Measurements from ENCODE around the gene AMER3.

The AMER3 gene

DNA sequence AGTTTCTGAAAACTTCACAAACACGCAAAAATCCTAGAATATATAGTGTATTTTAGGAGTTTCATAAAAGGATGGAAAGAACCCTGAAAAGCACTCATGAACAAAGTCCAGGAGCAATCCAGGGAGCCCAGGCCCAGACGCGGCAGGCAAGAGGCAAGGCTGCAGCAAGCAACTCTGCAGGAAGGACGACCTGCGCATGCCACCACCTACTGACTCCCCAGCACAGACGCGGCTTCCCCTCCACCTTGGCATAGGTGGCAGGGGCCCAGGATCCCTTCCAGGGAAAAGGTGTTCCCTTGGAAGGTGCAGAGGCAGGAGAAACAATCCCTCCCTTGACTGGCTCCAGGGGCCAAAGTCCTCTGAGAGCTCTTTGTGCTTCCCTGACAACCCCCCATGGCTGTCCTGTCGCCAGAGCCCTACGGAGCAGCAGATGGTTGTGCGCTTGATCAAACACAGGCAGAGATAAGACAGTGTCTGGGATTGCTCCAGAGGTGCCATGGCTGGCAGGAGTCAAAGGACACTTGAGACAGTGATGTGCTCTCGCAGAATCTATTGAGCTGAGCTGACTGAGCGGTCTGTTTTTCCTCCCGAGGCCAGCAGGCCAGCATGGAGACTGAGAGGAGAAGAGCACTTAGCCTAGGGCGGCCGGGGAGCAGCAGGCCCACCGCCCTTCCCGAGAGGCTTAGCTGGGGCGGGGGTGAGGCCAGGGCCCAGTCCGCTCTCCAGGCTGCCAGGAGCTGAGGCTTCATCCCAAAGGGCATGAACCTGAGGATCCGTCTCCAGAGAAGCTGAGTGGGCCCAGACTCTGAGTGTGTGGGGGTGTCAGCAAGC is 10.8 kb upstream of the AMER3 start:
- TF ChIP-seq TAF1 (IDR thresholded peaks at IDR 0.05; ENCODE audit: borderline replicate concordance, insufficient read depth, low read length): no peak
- TF ChIP-seq FOXP2 (optimal IDR thresholded peaks at IDR 0.05; ENCODE audit: borderline replicate concordance, extremely low read depth, extremely low read length, insufficient read depth): no peak
- TF ChIP-seq, protein P1, sequence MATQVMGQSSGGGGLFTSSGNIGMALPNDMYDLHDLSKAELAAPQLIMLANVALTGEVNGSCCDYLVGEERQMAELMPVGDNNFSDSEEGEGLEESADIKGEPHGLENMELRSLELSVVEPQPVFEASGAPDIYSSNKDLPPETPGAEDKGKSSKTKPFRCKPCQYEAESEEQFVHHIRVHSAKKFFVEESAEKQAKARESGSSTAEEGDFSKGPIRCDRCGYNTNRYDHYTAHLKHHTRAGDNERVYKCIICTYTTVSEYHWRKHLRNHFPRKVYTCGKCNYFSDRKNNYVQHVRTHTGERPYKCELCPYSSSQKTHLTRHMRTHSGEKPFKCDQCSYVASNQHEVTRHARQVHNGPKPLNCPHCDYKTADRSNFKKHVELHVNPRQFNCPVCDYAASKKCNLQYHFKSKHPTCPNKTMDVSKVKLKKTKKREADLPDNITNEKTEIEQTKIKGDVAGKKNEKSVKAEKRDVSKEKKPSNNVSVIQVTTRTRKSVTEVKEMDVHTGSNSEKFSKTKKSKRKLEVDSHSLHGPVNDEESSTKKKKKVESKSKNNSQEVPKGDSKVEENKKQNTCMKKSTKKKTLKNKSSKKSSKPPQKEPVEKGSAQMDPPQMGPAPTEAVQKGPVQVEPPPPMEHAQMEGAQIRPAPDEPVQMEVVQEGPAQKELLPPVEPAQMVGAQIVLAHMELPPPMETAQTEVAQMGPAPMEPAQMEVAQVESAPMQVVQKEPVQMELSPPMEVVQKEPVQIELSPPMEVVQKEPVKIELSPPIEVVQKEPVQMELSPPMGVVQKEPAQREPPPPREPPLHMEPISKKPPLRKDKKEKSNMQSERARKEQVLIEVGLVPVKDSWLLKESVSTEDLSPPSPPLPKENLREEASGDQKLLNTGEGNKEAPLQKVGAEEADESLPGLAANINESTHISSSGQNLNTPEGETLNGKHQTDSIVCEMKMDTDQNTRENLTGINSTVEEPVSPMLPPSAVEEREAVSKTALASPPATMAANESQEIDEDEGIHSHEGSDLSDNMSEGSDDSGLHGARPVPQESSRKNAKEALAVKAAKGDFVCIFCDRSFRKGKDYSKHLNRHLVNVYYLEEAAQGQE (IDR thresholded peaks at IDR 0.05; ENCODE audit: insufficient read depth in 1 of 2, low read depth in 2 of 2, low read length in 2 of 2): no peak
- no peak for TF ChIP-seq POLR2AphosphoS5 (IDR thresholded peaks at IDR 0.05; ENCODE audit: low read depth, low read length)
- no peak for TF ChIP-seq SIN3A (IDR thresholded peaks at IDR 0.05; ENCODE audit: borderline replicate concordance, insufficient read depth, low read length)

DNA sequence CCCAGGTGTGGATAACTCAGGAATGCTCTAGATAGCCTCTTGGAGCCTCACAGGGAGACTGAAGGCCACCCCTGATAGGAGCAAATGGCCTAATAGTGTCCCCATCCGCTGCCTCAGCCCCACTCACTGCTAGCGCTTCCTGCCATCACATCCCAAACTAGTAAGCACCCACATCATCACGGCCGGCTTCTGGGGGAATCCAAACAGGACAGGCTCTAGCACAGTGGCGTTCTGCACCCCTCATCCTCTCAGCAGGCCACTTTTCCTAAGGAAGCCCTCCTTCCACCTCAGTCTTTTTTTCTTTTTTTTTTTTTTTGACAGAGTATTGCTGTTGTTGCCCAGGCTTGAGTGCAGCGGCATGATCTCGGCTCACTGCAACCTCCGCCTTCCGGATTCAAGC is 6.3 kb upstream of the AMER3 start:
- TF ChIP-seq POLR2AphosphoS5 (IDR thresholded peaks at IDR 0.05; ENCODE audit: low read depth, low read length): no peak
- TF ChIP-seq, protein P1 (IDR thresholded peaks at IDR 0.05; ENCODE audit: insufficient read depth in 1 of 2, low read depth in 2 of 2, low read length in 2 of 2): no peak
- no peak for TF ChIP-seq TAF1 (IDR thresholded peaks at IDR 0.05; ENCODE audit: borderline replicate concordance, insufficient read depth, low read length)
- TF ChIP-seq FOXP2 (optimal IDR thresholded peaks at IDR 0.05; ENCODE audit: borderline replicate concordance, extremely low read depth, extremely low read length, insufficient read depth): no peak
- no peak for TF ChIP-seq SIN3A (IDR thresholded peaks at IDR 0.05; ENCODE audit: borderline replicate concordance, insufficient read depth, low read length)

DNA sequence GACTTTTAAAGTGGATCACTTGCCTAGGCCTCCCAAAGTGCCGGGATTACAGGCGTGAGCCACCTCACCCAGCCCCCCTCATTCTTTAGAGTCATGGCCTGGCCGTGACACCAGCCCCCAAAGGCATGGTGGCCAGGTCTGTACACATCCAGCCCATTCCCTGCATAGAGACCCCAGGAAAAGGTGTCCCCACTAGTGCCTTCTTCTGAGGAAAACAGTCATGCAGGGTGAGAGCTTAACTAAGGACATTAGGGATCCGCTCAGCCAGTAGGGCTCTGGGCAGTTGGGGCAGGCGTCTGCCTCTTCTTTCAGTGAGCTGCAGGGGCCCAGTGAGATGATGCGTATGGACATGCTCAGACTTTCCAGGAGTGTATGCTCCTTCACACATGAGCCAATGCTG is 5.7 kb upstream of the AMER3 start:
- TF ChIP-seq, protein P1 (IDR thresholded peaks at IDR 0.05; ENCODE audit: insufficient read depth in 1 of 2, low read depth in 2 of 2, low read length in 2 of 2): no peak
- TF ChIP-seq POLR2AphosphoS5 (IDR thresholded peaks at IDR 0.05; ENCODE audit: low read depth, low read length): no peak
- TF ChIP-seq FOXP2 (optimal IDR thresholded peaks at IDR 0.05; ENCODE audit: borderline replicate concordance, extremely low read depth, extremely low read length, insufficient read depth): no peak
- no peak for TF ChIP-seq TAF1 (IDR thresholded peaks at IDR 0.05; ENCODE audit: borderline replicate concordance, insufficient read depth, low read length)
- no peak for TF ChIP-seq SIN3A (IDR thresholded peaks at IDR 0.05; ENCODE audit: borderline replicate concordance, insufficient read depth, low read length)

DNA sequence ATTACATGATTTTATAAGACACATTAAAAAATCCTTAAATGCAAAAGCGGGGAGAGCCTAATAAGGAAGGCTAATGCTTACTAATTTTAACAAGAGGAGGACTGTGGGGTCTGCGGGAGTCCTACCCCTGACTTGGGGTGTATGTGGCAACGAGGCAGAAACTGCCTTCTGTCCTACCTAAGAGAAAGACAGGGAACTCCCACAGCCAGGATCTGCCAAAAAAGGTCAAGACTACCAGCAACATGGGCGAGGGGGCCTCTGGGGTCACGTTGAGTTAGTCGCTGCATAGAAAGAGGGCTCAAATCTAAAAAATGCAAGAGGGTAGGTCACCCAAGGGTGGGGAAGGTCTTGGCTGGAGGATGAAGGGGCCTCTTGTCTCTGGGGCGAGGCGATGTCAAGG is 529 bp upstream of the AMER3 start:
- TF ChIP-seq TAF1 (IDR thresholded peaks at IDR 0.05; ENCODE audit: borderline replicate concordance, insufficient read depth, low read length) (no peak), POLR2AphosphoS5 (IDR thresholded peaks at IDR 0.05; ENCODE audit: low read depth, low read length) (no peak), FOXP2 (optimal IDR thresholded peaks at IDR 0.05; ENCODE audit: borderline replicate concordance, extremely low read depth, extremely low read length, insufficient read depth) (no peak)
- TF ChIP-seq, protein P1 (IDR thresholded peaks at IDR 0.05; ENCODE audit: insufficient read depth in 1 of 2, low read depth in 2 of 2, low read length in 2 of 2): no peak
